ENCODE measurements around the gene CORO1C. TPM values are rescaled to one million over a fixed set of nuclear protein-coding genes. Genes with fewer than 3 reads are reported as not detected.
"Not testable (repeated sequence)": the region's sequence is repeated elsewhere in the genome, so short reads cannot be mapped to it uniquely, and the experiment has no call there.

CORO1C gene
- total and polyA plus RNA-seq, 4 experiments from 2014 or later: 8.0 to 12.6 (median 11.1) TPM

DNA sequence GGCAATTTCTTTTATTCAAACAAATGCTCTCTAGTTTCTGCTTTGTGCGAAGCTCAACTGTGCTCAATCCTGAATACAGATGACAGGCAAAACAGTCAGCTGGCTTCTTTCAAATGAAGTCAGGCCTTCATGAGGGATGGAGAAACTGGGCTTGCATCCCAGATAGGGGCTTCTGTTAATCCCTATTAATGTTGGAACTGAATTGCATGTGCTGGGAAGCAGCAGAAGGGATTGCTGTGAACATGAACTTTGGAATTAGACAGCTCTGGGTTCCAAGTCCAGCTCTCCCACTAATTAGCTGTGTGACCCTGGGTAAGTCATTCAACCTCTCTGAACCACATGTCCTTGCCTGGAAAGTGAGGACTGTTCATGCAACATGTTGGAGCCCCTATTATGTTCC lies 21.1 kb upstream of the CORO1C start:
- Mint-ChIP-seq H3K27me3 (no peaks in the 10 kb centered on the region), H3K9me3 (peaks cover 0 to 3% (median 0%) of the 10 kb centered on the region in 8 donors), H3K4me1 (no peaks in the 10 kb centered on the region), H3K4me3 (no peak overlapping the region), H3K36me3 (peaks cover 0 to 2% of the 10 kb centered on the region in 2 donors), H3K27ac (no peak overlapping the region)
- CTCF ChIA-PET (ENCODE audit: partially characterized antibody): interaction anchor here (2.1 kb wide), 1 partner anchor 89 kb away, joined by 8 read pairs; no protein-coding TSS in a partner anchor
- Histone ChIP-seq H3K4me1 (ENCODE audit: insufficient read depth, low read length) (no peaks in the 10 kb centered on the region), H3K27me3 (ENCODE audit: insufficient read depth, low read length) (no peaks in the 10 kb centered on the region), H3K9me3 (ENCODE audit: control insufficient read depth in 1 of 2, low read length in 2 of 2) (no peaks in the 10 kb centered on the region), H3K36me3 (ENCODE audit: insufficient read depth, low read length) (no peaks in the 10 kb centered on the region), H3K4me3 (ENCODE audit: low read length in 2 of 2) (no peak overlapping the region), H3K27ac (ENCODE audit: low read depth, low read length) (no peak overlapping the region)
- no peak for DNase-seq
- intact Hi-C loops (cut with micrococcal nuclease): no loop called here
- POLR2A ChIA-PET (ENCODE audit: partially characterized antibody): no interaction called here

- Mint-ChIP-seq H3K9me3 (peaks cover 0 to 4% (median 0%) of the 10 kb centered on the region in 8 donors), H3K4me1 (no peaks in the 10 kb centered on the region), H3K27ac (no peak overlapping the region), H3K36me3 (peaks cover 0 to 4% of the 10 kb centered on the region in 2 donors), H3K4me3 (no peak overlapping the region), H3K27me3 (no peaks in the 10 kb centered on the region)
- CTCF ChIA-PET (ENCODE audit: partially characterized antibody): interaction anchor here (1.4 kb wide), 1 partner anchor 88 kb away, joined by 4 read pairs; no protein-coding TSS in a partner anchor
- no peaks in the 10 kb centered on the region for H3K4me1 ChIP-seq (ENCODE audit: insufficient read depth, low read length)
- no peak for DNase-seq
- intact Hi-C loops (cut with micrococcal nuclease): no loop called here
- H3K4me3 ChIP-seq (ENCODE audit: low read length in 2 of 2): no peak overlapping the region
- no peaks in the 10 kb centered on the region for H3K27me3 ChIP-seq (ENCODE audit: insufficient read depth, low read length)
- H3K27ac ChIP-seq (ENCODE audit: low read depth, low read length): no peak overlapping the region
- no peaks in the 10 kb centered on the region for H3K36me3 ChIP-seq (ENCODE audit: insufficient read depth, low read length)
- no peaks in the 10 kb centered on the region for H3K9me3 ChIP-seq (ENCODE audit: control insufficient read depth in 1 of 2, low read length in 2 of 2)
- POLR2A ChIA-PET (ENCODE audit: partially characterized antibody): no interaction called here
Measured at GRCh38 chr12:108751821-108752220, 20.5 kb upstream of the CORO1C start.

- POLR2A ChIA-PET (ENCODE audit: partially characterized antibody); H3K27me3 ChIP-seq (ENCODE audit: insufficient read depth, low read length); H3K4me1 Mint-ChIP-seq; H3K9me3 ChIP-seq (ENCODE audit: control insufficient read depth in 1 of 2, low read length in 2 of 2); H3K9me3 Mint-ChIP-seq; H3K36me3 ChIP-seq (ENCODE audit: insufficient read depth, low read length); H3K4me3 ChIP-seq (ENCODE audit: low read length in 2 of 2); H3K36me3 Mint-ChIP-seq; H3K4me1 ChIP-seq (ENCODE audit: insufficient read depth, low read length); H3K27me3 Mint-ChIP-seq; intact Hi-C loops (cut with micrococcal nuclease); H3K4me3 Mint-ChIP-seq; DNase-seq; H3K27ac ChIP-seq (ENCODE audit: low read depth, low read length): not testable (repeated sequence)
- peak overlapping the region in 1 of 7 donors; percentile 13 for H3K27ac Mint-ChIP-seq
- CTCF ChIA-PET (ENCODE audit: partially characterized antibody): interaction anchor here (1.4 kb wide), 1 partner anchor 87 kb away, joined by 4 read pairs; no protein-coding TSS in a partner anchor
Measured at GRCh38 chr12:108751003-108751402, 19.7 kb upstream of the CORO1C start.

DNA sequence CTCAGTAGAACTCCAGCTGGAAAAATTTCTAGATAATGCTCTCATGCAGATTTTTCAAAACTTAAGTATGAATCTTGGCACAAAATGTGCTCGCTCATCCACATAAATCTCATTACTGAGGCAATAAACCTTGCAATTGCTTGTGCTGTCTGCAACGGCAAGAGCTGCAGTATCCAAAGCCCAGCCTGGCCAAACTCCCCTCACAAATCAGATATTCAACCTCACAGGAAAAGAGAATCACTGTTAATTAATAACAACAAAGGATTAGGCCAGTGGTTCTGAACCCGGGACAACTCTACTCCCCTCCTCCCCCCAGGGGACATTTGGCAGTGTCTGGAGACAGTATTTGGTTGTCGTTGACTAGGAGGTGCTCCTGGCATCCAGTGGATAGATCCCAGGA lies 19.2 kb upstream of the CORO1C start:
- intact Hi-C loops (cut with micrococcal nuclease): no loop called here
- ChIA-PET CTCF (ENCODE audit: partially characterized antibody) (interaction anchor here (1.4 kb wide), 1 partner anchor 87 kb away, joined by 4 read pairs; no protein-coding TSS in a partner anchor), POLR2A (ENCODE audit: partially characterized antibody) (no interaction called here)
- Histone ChIP-seq H3K27ac (ENCODE audit: low read depth, low read length) (no peak overlapping the region), H3K4me3 (ENCODE audit: low read length in 2 of 2) (no peak overlapping the region), H3K9me3 (ENCODE audit: control insufficient read depth in 1 of 2, low read length in 2 of 2) (no peaks in the 10 kb centered on the region), H3K27me3 (ENCODE audit: insufficient read depth, low read length) (no peaks in the 10 kb centered on the region), H3K4me1 (ENCODE audit: insufficient read depth, low read length) (no peaks in the 10 kb centered on the region), H3K36me3 (ENCODE audit: insufficient read depth, low read length) (no peaks in the 10 kb centered on the region)
- H3K9me3 Mint-ChIP-seq: peaks cover 0 to 4% (median 0%) of the 10 kb centered on the region in 8 donors
- H3K4me3 Mint-ChIP-seq: no peak overlapping the region
- H3K27ac Mint-ChIP-seq: no peak overlapping the region
- no peaks in the 10 kb centered on the region for H3K4me1 Mint-ChIP-seq
- DNase-seq: no peak
- peaks cover 0 to 4% of the 10 kb centered on the region in 2 donors for H3K36me3 Mint-ChIP-seq
- H3K27me3 Mint-ChIP-seq: no peaks in the 10 kb centered on the region

GRCh38 chr12:108747563-108747962 lies 16.2 kb upstream of the CORO1C start:
- no peaks in the 10 kb centered on the region for H3K27me3 ChIP-seq (ENCODE audit: insufficient read depth, low read length)
- intact Hi-C loops (cut with micrococcal nuclease): no loop called here
- H3K27ac Mint-ChIP-seq: no peak overlapping the region
- H3K36me3 ChIP-seq (ENCODE audit: insufficient read depth, low read length): no peaks in the 10 kb centered on the region
- no peaks in the 10 kb centered on the region for H3K9me3 ChIP-seq (ENCODE audit: control insufficient read depth in 1 of 2, low read length in 2 of 2)
- POLR2A ChIA-PET (ENCODE audit: partially characterized antibody): interaction anchor here (0.6 to 0.8 kb wide), 2 partner anchors 41 to 47 kb away, joined by 3 read pairs; no protein-coding TSS in a partner anchor
- no peak overlapping the region for H3K27ac ChIP-seq (ENCODE audit: low read depth, low read length)
- H3K36me3 Mint-ChIP-seq: peaks cover 0 to 4% of the 10 kb centered on the region in 2 donors
- H3K4me3 Mint-ChIP-seq: no peak overlapping the region
- H3K4me1 ChIP-seq (ENCODE audit: insufficient read depth, low read length): no peaks in the 10 kb centered on the region
- DNase-seq: no peak
- H3K27me3 Mint-ChIP-seq: peaks cover 0 to 3% of the 10 kb centered on the region in 2 donors
- CTCF ChIA-PET (ENCODE audit: partially characterized antibody): no interaction called here
- H3K4me3 ChIP-seq (ENCODE audit: low read length in 2 of 2): no peak overlapping the region
- H3K4me1 Mint-ChIP-seq: no peaks in the 10 kb centered on the region
- H3K9me3 Mint-ChIP-seq: peaks cover 0 to 4% (median 0%) of the 10 kb centered on the region in 8 donors

GRCh38 chr12:108745641-108746040 lies 14.3 kb upstream of the CORO1C start:
- CTCF ChIA-PET (ENCODE audit: partially characterized antibody): no interaction called here

DNA sequence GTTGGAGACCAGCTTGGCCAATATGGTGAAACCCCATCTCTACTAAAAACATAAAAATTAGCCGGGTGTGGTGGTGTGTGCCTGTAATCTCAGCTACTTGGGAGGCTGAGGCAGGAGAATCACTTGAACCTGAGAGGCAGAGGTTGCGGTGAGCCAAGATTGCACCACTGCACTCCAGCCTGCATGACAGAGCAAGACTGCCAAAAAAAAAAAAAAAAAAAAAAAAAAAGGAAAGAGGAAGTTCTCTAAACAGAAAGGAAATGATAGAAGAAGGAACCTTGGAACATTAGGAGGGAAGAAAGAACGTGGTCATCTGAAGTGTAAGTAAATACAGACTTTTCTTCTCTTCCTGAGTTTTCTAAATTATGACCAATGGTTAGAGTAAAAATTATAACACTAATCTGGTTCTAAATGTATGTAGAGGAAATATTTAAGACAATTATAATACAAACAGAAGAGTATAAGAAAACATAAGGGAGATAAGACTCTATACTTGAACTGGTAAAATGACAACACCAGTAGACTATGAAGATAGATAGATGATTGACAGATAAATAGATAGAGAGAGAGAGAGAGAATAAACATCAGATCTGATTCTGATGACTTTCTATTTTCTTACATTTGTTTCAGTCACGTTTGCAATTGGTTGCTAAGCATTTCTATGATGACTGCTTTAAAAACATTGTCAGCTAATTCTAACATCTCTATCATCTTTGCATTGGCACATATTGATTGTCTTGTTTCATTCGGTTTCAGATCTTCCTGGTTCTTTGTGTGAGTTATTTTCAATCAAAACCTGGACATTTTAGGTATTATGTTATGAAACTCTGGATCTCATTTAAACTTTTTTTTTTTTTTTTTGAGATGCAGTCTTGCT lies 12.9 kb upstream of the CORO1C start:
- H3K9me3 ChIP-seq (ENCODE audit: control insufficient read depth in 1 of 2, low read length in 2 of 2): no peaks in the 10 kb centered on the region
- Mint-ChIP-seq H3K4me1 (no peaks in the 10 kb centered on the region), H3K27me3 (peaks cover 0 to 3% of the 10 kb centered on the region in 2 donors), H3K4me3 (no peak overlapping the region), H3K36me3 (peaks cover 0 to 4% of the 10 kb centered on the region in 2 donors), H3K27ac (no peak overlapping the region), H3K9me3 (peaks cover 0 to 4% (median 0%) of the 10 kb centered on the region in 8 donors)
- H3K27me3 ChIP-seq (ENCODE audit: insufficient read depth, low read length): no peaks in the 10 kb centered on the region
- no peak overlapping the region for H3K27ac ChIP-seq (ENCODE audit: low read depth, low read length)
- no peak for DNase-seq
- no peak overlapping the region for H3K4me3 ChIP-seq (ENCODE audit: low read length in 2 of 2)
- CTCF ChIA-PET (ENCODE audit: partially characterized antibody): interaction anchor here (0.6 to 0.9 kb wide), 3 partner anchors 78 to 126 kb away, joined by 3 to 4 read pairs (median 3); no protein-coding TSS in a partner anchor
- no peaks in the 10 kb centered on the region for H3K36me3 ChIP-seq (ENCODE audit: insufficient read depth, low read length)
- POLR2A ChIA-PET (ENCODE audit: partially characterized antibody): no interaction called here
- intact Hi-C loops (cut with micrococcal nuclease): no loop called here
- H3K4me1 ChIP-seq (ENCODE audit: insufficient read depth, low read length): no peaks in the 10 kb centered on the region

More at GRCh38 chr12:108745641-108746040, 14.3 kb upstream of the CORO1C start:
- Histone ChIP-seq H3K4me1 (ENCODE audit: insufficient read depth, low read length) (no peaks in the 10 kb centered on the region), H3K27me3 (ENCODE audit: insufficient read depth, low read length) (no peaks in the 10 kb centered on the region), H3K36me3 (ENCODE audit: insufficient read depth, low read length) (no peaks in the 10 kb centered on the region), H3K9me3 (ENCODE audit: control insufficient read depth in 1 of 2, low read length in 2 of 2) (no peaks in the 10 kb centered on the region), H3K4me3 (ENCODE audit: low read length in 2 of 2) (no peak overlapping the region), H3K27ac (ENCODE audit: low read depth, low read length) (no peak overlapping the region)
- H3K4me3 Mint-ChIP-seq: no peak overlapping the region
- POLR2A ChIA-PET (ENCODE audit: partially characterized antibody): no interaction called here
- H3K27me3 Mint-ChIP-seq: peaks cover 0 to 3% of the 10 kb centered on the region in 2 donors
- H3K9me3 Mint-ChIP-seq: peaks cover 0 to 4% (median 0%) of the 10 kb centered on the region in 8 donors
- intact Hi-C loops (cut with micrococcal nuclease): no loop called here
- H3K36me3 Mint-ChIP-seq: peaks cover 0 to 4% of the 10 kb centered on the region in 2 donors
- H3K27ac Mint-ChIP-seq: no peak overlapping the region
- DNase-seq: no peak
- no peaks in the 10 kb centered on the region for H3K4me1 Mint-ChIP-seq
